NT2/D1 (cell line): ENCODE measurements around the gene C3orf62.

ENCODE experiments used
- DNase-seq: peaks from one replicate; pipeline ENCODE4 v3.0.0-alpha.2; 2011; ENCODE audit warnings: low read depth, low spot score
- H3K27me3 ChIP-seq: 2 replicates; pipeline ENCODE4 v1.6.0; 2011; ENCODE audit warnings: mild to moderate bottlenecking; ENCODE audit not compliant: insufficient read length, insufficient read depth
- H3K36me3 ChIP-seq: 2 replicates; pipeline ENCODE4 v1.6.1; 2011; ENCODE audit warnings: mild to moderate bottlenecking, low read length, mixed read lengths; ENCODE audit not compliant: insufficient read depth, insufficient read length
- H3K4me1 ChIP-seq: 2 replicates; pipeline ENCODE4 v1.5.1; 2011; ENCODE audit not compliant: insufficient read depth, insufficient read length
- H3K4me3 ChIP-seq: 2 replicates; pipeline ENCODE4 v1.5.1; 2011; ENCODE audit warnings: low read depth; ENCODE audit not compliant: insufficient read length
- H3K9ac ChIP-seq: 2 replicates; pipeline ENCODE4 v1.6.0; 2011; ENCODE audit warnings: low read depth; ENCODE audit not compliant: insufficient read length
- H3K9me3 ChIP-seq: 2 replicates; pipeline ENCODE4 v1.5.1; 2011; ENCODE audit warnings: mild to moderate bottlenecking, low read length; ENCODE audit not compliant: insufficient read depth
- SUZ12 ChIP-seq: IDR thresholded peaks from 2 replicates; pipeline ENCODE4 v1.6.1; 2011; ENCODE audit not compliant: insufficient read length, insufficient read depth; ENCODE audit errors: extremely low read depth
- YY1 ChIP-seq: IDR thresholded peaks from 2 replicates; pipeline ENCODE4 v1.6.1; 2011; ENCODE audit not compliant: insufficient read length, insufficient read depth
- ZNF274 ChIP-seq: IDR thresholded peaks from 2 replicates; pipeline ENCODE4 v1.6.1; 2011; ENCODE audit warnings: mild to moderate bottlenecking, low read depth, low read length

Gene C3orf62

DNA sequence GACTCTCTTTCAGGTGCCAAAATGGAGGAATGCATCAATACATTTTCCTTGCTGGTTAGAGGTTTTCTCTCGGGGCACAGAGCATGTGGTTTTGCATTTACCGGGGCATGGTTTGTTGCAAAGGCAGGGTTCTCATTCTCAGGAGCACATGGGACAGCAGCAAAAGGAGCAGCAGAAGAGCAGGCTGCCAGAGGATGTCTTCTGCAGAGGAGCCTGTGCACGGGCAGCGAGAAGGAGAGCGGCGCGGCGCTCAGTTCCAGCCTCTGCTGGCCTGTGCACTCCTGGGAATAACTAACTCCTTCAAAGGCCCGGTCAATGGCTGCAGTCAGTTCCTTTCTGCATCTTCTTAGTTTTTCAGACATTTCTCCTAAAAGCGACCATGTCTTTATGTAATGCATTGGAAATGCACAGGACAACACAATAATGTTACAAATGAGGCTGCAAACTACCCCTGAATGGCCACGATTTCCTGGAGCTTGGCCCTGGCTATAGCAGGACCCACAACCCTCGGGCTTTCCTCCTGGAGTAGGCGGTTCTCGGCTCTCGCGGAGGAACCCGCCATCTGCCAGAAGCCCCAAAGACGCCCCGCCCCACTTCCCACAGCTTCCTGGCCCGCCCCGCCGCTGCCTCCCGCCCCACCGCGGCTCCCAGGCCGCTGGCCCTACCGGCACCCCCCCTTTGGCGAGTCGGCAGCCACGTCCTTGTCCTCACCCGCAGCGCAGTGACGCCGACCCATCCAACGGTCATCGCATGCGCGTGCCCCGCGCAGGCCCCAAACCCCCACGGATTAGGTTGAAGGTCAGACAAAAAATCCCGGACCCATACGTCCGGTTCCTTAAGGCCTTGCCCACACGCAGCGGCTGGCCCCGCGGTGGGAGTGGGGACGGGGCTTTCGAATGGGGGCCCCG is at the start of gene C3orf62:
Gene C3orf62 (minus strand): TSS at position 758 of the 908 bp plus-strand sequence. CDS start 360 bp downstream, at position 398.
- TF ChIP-seq SUZ12 (no peak), YY1 (no peak)
- no peak within 1 kb of the TSS for H3K4me3 ChIP-seq

DNA sequence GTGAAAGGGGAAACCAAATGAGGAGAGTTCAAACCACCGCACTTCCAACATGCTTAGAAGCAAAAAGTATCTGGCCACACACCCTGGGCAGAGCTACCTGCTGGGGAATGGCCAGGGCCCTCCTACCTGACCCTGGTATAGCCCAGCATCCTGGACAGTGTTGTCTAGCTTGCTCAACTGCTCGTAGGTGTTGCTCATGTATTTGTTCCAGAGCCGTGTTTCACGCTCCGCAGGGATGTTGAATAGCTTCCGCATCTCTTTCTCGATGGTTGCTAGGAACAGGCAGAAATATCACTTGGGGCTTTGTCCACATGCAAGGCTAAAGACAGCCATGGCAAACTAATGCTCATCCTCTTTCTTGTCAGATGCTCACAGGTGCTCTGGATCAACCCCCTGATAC is 47.7 kb upstream of the C3orf62 start:
- no peak for TF ChIP-seq SUZ12
- TF ChIP-seq ZNF274, result no peak
- TF ChIP-seq YY1, result no peak
- H3K9ac ChIP-seq, result no peak overlapping the region
- no peak overlapping the region for H3K4me3 ChIP-seq
- no peaks in the 10 kb centered on the region for H3K27me3 ChIP-seq
- no peaks in the 10 kb centered on the region for H3K4me1 ChIP-seq
- peaks cover 71% of the 10 kb centered on the region for H3K36me3 ChIP-seq
- H3K9me3 ChIP-seq, result no peaks in the 10 kb centered on the region
- DNase-seq, result no peak

More for the DNA sequence above, at the start of gene C3orf62:
- no peaks in the 10 kb centered on the region for H3K9me3 ChIP-seq
- no peak for DNase-seq
- no peak within 1 kb of the TSS for H3K9ac ChIP-seq
- no peaks in the 10 kb centered on the region for H3K27me3 ChIP-seq
- no peaks in the 10 kb centered on the region for H3K4me1 ChIP-seq
- H3K36me3 ChIP-seq, result peaks cover 56% of the 10 kb centered on the region

DNA sequence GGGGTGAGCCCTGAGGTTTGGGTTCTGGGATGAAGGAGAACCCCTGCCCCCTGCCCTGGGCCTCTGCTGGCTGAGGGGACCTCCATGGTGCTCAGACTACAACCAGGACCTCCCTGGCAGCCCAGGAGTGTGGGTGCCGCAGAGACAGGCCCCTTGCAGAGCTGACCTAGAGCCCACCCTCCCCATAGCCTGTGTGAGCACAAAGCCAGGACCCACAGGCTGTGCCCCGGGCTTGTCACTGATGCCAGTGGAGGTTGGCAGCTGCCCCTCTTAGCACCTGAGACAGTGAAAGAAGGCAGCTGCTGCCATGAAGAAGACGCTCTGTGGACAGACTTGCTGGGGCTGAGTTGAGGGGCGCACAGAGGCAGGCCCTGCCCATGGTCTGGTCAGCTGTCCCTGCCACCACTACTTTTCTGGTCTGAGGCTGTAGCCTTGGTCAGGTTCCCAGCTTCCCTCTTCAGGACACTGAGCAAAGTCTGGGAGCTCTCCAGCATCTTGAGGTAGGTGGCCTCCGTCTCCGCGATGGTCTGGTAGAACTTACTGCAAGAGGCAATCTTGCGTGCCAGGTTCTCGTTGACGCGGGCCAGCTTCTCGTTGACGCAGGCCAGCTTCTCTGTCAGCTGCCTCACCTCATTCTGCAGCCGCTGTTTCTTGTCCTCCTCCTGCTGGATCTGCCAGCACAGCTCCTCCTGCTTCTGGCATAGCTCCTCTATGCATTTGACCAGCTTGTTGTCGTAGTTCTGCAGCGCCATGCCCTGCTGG is 39.8 kb upstream of the C3orf62 start:
- peaks cover 60% of the 10 kb centered on the region for H3K36me3 ChIP-seq
- no peaks in the 10 kb centered on the region for H3K4me1 ChIP-seq
- H3K9me3 ChIP-seq, result no peaks in the 10 kb centered on the region
- TF ChIP-seq YY1 (no peak), ZNF274 (no peak), SUZ12 (no peak)
- H3K4me3 ChIP-seq, result no peak overlapping the region
- no peak for DNase-seq
- no peaks in the 10 kb centered on the region for H3K27me3 ChIP-seq
- H3K9ac ChIP-seq, result no peak overlapping the region

DNA sequence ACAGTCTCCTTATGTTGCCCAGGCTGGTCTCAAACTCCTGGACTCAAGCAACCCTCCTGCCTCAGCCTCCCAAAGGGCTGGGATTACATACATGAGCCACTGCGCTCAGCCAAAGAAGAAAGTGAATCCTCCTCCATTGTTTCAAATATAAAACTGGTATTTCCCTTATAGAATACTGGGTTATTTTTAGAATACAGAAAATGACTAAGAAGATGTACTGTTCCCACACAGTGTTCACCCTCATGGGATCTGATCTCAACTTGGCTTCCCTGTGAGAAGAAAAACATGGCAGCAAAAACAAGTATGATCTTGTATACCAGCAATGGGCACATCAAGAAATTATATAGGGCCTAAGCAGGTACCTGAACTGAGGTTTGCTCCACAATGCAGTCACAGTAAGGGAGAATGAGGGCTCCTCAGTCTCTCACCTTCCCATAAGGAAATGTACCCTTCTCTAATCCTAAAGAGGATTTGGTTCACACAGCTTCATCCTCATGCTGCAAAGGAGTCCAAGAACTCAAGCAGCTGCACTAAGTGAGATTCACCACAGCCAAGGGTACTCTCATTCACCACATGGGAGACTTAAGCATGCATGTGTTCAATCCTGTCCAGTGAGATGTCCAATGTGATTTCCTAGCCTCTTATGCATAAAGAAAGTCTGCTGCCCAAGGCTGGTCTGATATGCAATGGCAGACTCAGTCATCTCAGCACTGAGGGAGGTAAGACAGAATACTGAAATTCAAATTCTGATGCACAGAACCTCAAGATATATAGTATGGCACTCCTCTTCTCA is 37.1 kb upstream of the C3orf62 start:
- DNase-seq, result no peak
- Histone ChIP-seq H3K4me1 (no peaks in the 10 kb centered on the region), H3K27me3 (no peaks in the 10 kb centered on the region), H3K9ac (no peak overlapping the region), H3K4me3 (no peak overlapping the region), H3K9me3 (no peaks in the 10 kb centered on the region), H3K36me3 (peaks cover 59% of the 10 kb centered on the region)
- TF ChIP-seq ZNF274, result no peak
- TF ChIP-seq SUZ12, result no peak
- TF ChIP-seq YY1, result no peak

DNA sequence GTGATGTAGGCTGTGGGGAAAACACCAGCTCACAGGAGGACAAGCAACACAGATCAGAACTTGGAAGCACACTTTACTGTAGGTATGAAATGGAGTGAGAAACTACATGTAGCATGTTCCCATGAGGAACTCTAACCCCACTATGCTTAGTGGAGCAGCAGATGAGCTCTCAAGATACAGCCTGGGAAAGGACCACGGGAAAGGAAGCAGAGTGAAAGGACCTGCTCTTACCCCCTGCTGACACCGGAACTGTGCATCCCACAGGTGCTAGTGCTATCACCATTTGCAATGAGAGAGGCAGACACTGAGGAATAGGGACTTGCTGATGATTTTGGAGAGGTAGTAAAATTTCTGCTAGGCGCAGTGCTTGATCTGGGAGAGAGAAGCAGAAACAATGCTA is 34.3 kb upstream of the C3orf62 start:
- H3K36me3 ChIP-seq, result peaks cover 57% of the 10 kb centered on the region
- TF ChIP-seq SUZ12 (no peak), ZNF274 (no peak), YY1 (no peak)
- no peak overlapping the region for H3K9ac ChIP-seq
- DNase-seq, result no peak
- no peaks in the 10 kb centered on the region for H3K27me3 ChIP-seq
- H3K4me3 ChIP-seq, result no peak overlapping the region
- no peaks in the 10 kb centered on the region for H3K9me3 ChIP-seq
- no peaks in the 10 kb centered on the region for H3K4me1 ChIP-seq

DNA sequence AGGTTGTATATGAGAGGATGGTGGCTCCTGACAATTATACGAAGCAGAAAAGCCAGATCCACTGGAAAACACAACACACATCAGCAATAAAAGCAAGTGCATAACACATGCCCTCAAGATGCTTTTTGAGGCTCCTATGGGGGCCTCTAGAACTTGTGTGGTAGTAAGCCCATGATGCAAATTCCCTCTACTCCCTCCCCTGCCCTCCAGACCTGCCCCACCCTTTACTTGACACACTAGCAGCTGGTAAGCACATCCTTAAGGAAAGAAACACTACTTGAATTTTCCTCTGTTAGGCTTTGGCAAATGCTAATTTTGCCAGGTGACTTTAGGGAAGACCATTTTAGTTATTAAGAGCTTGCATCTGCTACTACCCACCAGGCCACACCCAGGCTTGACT is 33.6 kb upstream of the C3orf62 start:
- no peak for TF ChIP-seq SUZ12
- no peaks in the 10 kb centered on the region for H3K27me3 ChIP-seq
- no peaks in the 10 kb centered on the region for H3K4me1 ChIP-seq
- peaks cover 57% of the 10 kb centered on the region for H3K36me3 ChIP-seq
- H3K4me3 ChIP-seq, result no peak overlapping the region
- DNase-seq, result no peak
- H3K9me3 ChIP-seq, result no peaks in the 10 kb centered on the region
- H3K9ac ChIP-seq, result no peak overlapping the region

DNA sequence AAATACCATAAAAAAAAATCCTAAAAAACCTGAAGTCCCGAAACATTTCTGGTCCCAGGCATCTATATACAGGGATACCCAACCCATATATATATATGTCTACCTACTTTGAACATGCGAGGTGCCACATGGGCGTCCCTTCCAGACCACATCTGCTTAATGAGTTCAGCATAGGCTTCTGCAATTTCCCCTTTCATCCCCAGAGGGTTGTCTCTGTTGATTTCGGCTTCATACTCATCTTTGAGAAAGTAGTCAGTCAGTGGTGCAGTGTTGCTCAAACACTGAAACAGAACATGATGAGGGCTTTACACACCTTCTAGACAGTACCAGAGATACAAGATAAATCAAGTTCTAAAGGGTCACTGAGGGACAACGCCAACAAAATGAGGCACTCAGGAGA is 28.6 kb upstream of the C3orf62 start:
- no peak for TF ChIP-seq YY1

More for the DNA sequence above, 28.6 kb upstream of the C3orf62 start:
- no peak overlapping the region for H3K4me3 ChIP-seq
- no peaks in the 10 kb centered on the region for H3K9me3 ChIP-seq
- H3K9ac ChIP-seq, result no peak overlapping the region
- no peaks in the 10 kb centered on the region for H3K27me3 ChIP-seq
- DNase-seq, result no peak
- no peaks in the 10 kb centered on the region for H3K4me1 ChIP-seq
- peaks cover 65% of the 10 kb centered on the region for H3K36me3 ChIP-seq
